ENCODE data around the gene TET2.

DNA sequence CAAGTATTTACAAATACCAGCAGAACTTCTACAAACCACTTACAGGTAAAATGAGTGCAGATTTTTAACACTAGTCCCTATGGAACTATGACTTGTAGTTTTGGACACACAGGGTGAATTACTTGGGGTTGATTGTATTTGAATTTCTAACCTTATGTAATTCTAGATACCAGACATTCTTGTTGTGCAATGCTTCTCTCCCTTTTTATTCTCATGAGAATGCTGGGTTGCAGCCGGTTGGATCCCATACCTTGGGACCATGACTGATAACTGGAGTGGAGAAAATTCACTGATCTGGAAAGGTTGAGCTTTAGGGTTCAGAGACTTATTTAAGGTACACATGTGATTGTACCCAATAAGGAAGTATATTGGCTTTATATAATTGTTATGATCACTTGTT, 8.8 kb downstream of the TET2 start:
- TF ChIP-seq, protein P1, sequence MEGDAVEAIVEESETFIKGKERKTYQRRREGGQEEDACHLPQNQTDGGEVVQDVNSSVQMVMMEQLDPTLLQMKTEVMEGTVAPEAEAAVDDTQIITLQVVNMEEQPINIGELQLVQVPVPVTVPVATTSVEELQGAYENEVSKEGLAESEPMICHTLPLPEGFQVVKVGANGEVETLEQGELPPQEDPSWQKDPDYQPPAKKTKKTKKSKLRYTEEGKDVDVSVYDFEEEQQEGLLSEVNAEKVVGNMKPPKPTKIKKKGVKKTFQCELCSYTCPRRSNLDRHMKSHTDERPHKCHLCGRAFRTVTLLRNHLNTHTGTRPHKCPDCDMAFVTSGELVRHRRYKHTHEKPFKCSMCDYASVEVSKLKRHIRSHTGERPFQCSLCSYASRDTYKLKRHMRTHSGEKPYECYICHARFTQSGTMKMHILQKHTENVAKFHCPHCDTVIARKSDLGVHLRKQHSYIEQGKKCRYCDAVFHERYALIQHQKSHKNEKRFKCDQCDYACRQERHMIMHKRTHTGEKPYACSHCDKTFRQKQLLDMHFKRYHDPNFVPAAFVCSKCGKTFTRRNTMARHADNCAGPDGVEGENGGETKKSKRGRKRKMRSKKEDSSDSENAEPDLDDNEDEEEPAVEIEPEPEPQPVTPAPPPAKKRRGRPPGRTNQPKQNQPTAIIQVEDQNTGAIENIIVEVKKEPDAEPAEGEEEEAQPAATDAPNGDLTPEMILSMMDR (IDR thresholded peaks at IDR 0.05), result no peak
- TF ChIP-seq POLR2A (IDR thresholded peaks at IDR 0.05), result no peak
